Heart left ventricle (tissue), 13 donors: ENCODE measurements around the gene MPHOSPH10.

ENCODE experiments used
- POLR2A ChIP-seq, 2 donors: fragments of 450-650 bp; IDR thresholded peaks; one replicate each; pipeline ENCODE4 v1.6.1; 2017; ENCODE audit warnings: antibody characterized with exemption in 2 of 2, mild to moderate bottlenecking in 2 of 2, moderate library complexity in 2 of 2
- TF ChIP-seq, protein P1 (sequence below), 12 donors: fragments of 200-600 bp; sonication (generic) in 4 of 12; IDR thresholded peaks; one replicate each; pipeline versions ENCODE4 v1.5.0 to v1.8.0; 2018 to 2022; ENCODE audit warnings: antibody characterized with exemption in 12 of 12, mild to moderate bottlenecking in 5 of 12
- donor health status: ischemic (EF 13 %, LVEDD 7.1; RV severe dilation, severe dysfunction).
- donor health status: DM: no; HTN: yes; CAD: no.
- donor health status: DM: no; HTN: no; CAD: no.
- donor health status: ischemic (EF 25% LVEDD 6.9; RV normal size, moderate dysfunction).
- donor health status: ischemic (EF 25% LVEDD 5.7; RV mildly dilated, moderate dysfunction).
- donor health status: ischemic (EF 35%, LVEDD 5.7; RV mildly dilated, moderate dysfunction).
- donor health status: nonischemic (EF 11% LVEDD 7.7; RV severe dilation, severe dysfunction).
- donor health status: DM: yes; HTN: yes; CAD: no.
- donor health status: PGD.
- donor health status: ischemic (EF 29% LVEDD 5.4; RV normal size, mild dysfunction).
- donor health status: nonischemic (EF 23%, LVEDD 6.1; RV moderate dilation, normal function).

DNA sequence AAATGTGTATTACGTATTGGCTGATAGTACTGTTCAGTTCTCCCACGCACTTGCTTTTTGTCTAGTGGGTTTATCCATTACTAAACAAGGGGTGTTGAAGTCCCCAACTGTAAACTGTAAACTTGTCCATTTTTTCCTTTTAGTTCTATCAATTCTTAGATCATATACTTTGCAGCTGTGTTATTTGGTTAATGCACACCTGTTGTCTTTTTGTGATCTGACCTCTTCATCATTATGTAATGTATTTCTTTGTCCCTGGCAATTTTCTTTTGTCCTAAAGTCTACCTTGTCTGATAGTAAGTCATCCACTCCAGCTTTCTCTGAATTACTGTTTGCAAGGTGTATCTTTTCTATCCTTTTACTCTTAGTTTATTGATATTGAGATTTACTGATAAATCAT is 22.3 kb upstream of the MPHOSPH10 start:
- TF ChIP-seq, protein P1, sequence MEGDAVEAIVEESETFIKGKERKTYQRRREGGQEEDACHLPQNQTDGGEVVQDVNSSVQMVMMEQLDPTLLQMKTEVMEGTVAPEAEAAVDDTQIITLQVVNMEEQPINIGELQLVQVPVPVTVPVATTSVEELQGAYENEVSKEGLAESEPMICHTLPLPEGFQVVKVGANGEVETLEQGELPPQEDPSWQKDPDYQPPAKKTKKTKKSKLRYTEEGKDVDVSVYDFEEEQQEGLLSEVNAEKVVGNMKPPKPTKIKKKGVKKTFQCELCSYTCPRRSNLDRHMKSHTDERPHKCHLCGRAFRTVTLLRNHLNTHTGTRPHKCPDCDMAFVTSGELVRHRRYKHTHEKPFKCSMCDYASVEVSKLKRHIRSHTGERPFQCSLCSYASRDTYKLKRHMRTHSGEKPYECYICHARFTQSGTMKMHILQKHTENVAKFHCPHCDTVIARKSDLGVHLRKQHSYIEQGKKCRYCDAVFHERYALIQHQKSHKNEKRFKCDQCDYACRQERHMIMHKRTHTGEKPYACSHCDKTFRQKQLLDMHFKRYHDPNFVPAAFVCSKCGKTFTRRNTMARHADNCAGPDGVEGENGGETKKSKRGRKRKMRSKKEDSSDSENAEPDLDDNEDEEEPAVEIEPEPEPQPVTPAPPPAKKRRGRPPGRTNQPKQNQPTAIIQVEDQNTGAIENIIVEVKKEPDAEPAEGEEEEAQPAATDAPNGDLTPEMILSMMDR (IDR thresholded peaks at IDR 0.05): no peak
- no peak for TF ChIP-seq POLR2A (IDR thresholded peaks at IDR 0.05)
